Gastroesophageal sphincter (tissue), 3 donors: ENCODE measurements around the gene MACROD1.

Source experiments
- POLR2A ChIP-seq, 2 donors: fragments of 450-650 bp; IDR thresholded peaks; one replicate each; pipeline ENCODE4 v1.6.1; 2017; ENCODE audit warnings: antibody characterized with exemption in 2 of 2, mild to moderate bottlenecking in 2 of 2, moderate library complexity in 1 of 2
- POLR2AphosphoS5 ChIP-seq: sonication (generic); formaldehyde crosslinking; IDR thresholded peaks from one replicate; pipeline ENCODE4 v1.6.1; 2017; ENCODE audit warnings: antibody characterized with exemption
- TF ChIP-seq, protein P1 (sequence below), 4 experiments: fragments of 200-600 bp in 2 of 4; fragments of 450-650 bp in 2 of 4; sonication (generic) in 1 of 4; IDR thresholded peaks; one replicate each; pipeline ENCODE4 v1.5.1; 2017 to 2019; ENCODE audit warnings: antibody characterized with exemption in 4 of 4, mild to moderate bottlenecking in 2 of 4, moderate library complexity in 2 of 4

DNA sequence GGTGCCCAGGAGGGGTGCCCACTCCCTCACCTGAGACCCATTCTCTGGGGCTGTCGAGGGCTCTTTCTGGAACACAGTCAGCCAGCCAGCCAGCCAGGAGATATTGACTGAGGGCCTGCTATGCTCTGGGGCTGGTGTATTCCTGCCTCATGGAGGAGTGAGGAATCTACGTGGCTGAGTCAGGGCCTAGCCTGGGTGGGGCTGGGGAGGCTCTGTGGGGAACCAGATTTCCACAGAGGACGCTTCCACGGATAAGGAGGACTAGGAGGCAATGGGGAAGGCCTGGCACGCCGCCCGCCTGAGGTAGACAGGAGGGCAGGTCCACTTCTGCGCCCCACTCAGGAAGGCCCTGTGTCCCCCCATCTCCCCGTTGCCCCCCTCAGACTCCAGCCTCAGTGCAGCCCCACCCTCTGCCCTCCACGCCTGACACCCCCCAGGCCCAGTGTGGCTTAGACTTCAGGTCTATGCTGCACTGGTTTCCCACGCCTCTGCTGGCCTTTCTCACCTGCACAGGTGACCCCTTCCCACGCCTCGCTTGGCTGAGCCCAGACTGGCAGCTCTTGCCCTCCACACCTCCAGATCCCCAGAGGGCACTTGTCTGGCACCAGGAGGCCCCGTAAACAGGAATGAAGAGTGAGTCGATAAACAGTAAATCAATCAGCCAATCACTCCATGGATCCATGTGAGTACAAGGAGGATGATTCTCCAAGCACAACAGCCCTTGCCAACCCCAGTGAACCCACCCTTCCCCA is 37.5 kb downstream of the MACROD1 start:
- TF ChIP-seq POLR2AphosphoS5, result no peak
- TF ChIP-seq, protein P1, sequence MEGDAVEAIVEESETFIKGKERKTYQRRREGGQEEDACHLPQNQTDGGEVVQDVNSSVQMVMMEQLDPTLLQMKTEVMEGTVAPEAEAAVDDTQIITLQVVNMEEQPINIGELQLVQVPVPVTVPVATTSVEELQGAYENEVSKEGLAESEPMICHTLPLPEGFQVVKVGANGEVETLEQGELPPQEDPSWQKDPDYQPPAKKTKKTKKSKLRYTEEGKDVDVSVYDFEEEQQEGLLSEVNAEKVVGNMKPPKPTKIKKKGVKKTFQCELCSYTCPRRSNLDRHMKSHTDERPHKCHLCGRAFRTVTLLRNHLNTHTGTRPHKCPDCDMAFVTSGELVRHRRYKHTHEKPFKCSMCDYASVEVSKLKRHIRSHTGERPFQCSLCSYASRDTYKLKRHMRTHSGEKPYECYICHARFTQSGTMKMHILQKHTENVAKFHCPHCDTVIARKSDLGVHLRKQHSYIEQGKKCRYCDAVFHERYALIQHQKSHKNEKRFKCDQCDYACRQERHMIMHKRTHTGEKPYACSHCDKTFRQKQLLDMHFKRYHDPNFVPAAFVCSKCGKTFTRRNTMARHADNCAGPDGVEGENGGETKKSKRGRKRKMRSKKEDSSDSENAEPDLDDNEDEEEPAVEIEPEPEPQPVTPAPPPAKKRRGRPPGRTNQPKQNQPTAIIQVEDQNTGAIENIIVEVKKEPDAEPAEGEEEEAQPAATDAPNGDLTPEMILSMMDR (IDR thresholded peaks at IDR 0.05), result no peak
- TF ChIP-seq POLR2A (IDR thresholded peaks at IDR 0.05), result no peak
